HEK293T (cell line): ENCODE results near the gene KRT27.
"Not testable (repeated sequence)": the region's sequence is repeated elsewhere in the genome, so short reads cannot be mapped to it uniquely, and the experiment has no call there.

ENCODE experiments used
- CTCF ChIA-PET: fragments of 350-600 bp; formaldehyde crosslinking; extraction: SDS; loops from one replicate; lab custom pipeline; 2021; ENCODE audit warnings: antibody characterized with exemption, inconsistent platforms; lab: Yijun Ruan, JAX
- POLR2A ChIA-PET: fragments of 350-600 bp; formaldehyde crosslinking; extraction: SDS; loops from one replicate; lab custom pipeline; 2020; ENCODE audit warnings: antibody characterized with exemption, inconsistent platforms; lab: Yijun Ruan, JAX
- DNase-seq: peaks from one replicate; pipeline ENCODE4 v3.0.0; 2012; ENCODE audit warnings: mixed read lengths; ENCODE audit errors: extremely low spot score
- ARNT ChIP-seq: fragments of 450-650 bp; IDR thresholded peaks from 2 replicates; pipeline ENCODE4 v1.6.1; 2017; ENCODE audit warnings: mild to moderate bottlenecking
- BHLHE40 ChIP-seq: fragments of 450-650 bp; IDR thresholded peaks from 2 replicates; pipeline ENCODE4 v1.6.1; 2016; ENCODE audit warnings: mild to moderate bottlenecking, moderate library complexity, borderline replicate concordance
- CTBP1 ChIP-seq: fragments of 450-650 bp; IDR thresholded peaks from 2 replicates; pipeline ENCODE4 v1.6.1; 2016; ENCODE audit warnings: borderline replicate concordance
- ELF4 ChIP-seq: fragments of 450-650 bp; IDR thresholded peaks from 2 replicates; pipeline ENCODE4 v1.6.1; 2017; ENCODE audit warnings: antibody characterized with exemption
- FOXA1 ChIP-seq: fragments of 450-650 bp; IDR thresholded peaks from 2 replicates; pipeline ENCODE4 v1.6.1; 2016; ENCODE audit warnings: mild to moderate bottlenecking
- FOXK2 ChIP-seq: fragments of 450-650 bp; IDR thresholded peaks from 2 replicates; pipeline ENCODE4 v1.6.1; 2016; ENCODE audit warnings: mild to moderate bottlenecking
- FOXM1 ChIP-seq: fragments of 450-650 bp; IDR thresholded peaks from 2 replicates; pipeline ENCODE4 v1.6.1; 2017; ENCODE audit warnings: mild to moderate bottlenecking, borderline replicate concordance
- HDGF ChIP-seq: fragments of 450-650 bp; IDR thresholded peaks from 2 replicates; pipeline ENCODE4 v1.6.1; 2017; ENCODE audit warnings: antibody characterized with exemption, borderline replicate concordance
- L3MBTL2 ChIP-seq: fragments of 450-650 bp; conservative IDR thresholded peaks from 2 replicates; pipeline ENCODE4 v1.6.1; 2016; ENCODE audit warnings: mild to moderate bottlenecking
- LEF1 ChIP-seq: fragments of 450-650 bp; IDR thresholded peaks from 2 replicates; pipeline ENCODE4 v1.6.1; 2017; ENCODE audit warnings: mild to moderate bottlenecking, borderline replicate concordance
- NFRKB ChIP-seq: fragments of 450-650 bp; IDR thresholded peaks from 2 replicates; pipeline ENCODE4 v1.6.1; 2016; ENCODE audit warnings: mild to moderate bottlenecking, moderate library complexity
- SP1 ChIP-seq: fragments of 450-650 bp; IDR thresholded peaks from 2 replicates; pipeline ENCODE4 v1.6.1; 2017
- SUZ12 ChIP-seq: fragments of 450-650 bp; IDR thresholded peaks from 2 replicates; pipeline ENCODE4 v1.6.1; 2016; ENCODE audit warnings: mild to moderate bottlenecking
- TARDBP ChIP-seq: fragments of 450-650 bp; IDR thresholded peaks from 2 replicates; pipeline ENCODE4 v1.6.1; 2016
- ZNF384 ChIP-seq: fragments of 450-650 bp; IDR thresholded peaks from 2 replicates; pipeline ENCODE4 v1.6.1; 2016
- TF ChIP-seq, protein P1 (sequence below): fragments of 450-650 bp; IDR thresholded peaks from 2 replicates; pipeline ENCODE4 v1.6.1; 2016

KRT27 gene

DNA sequence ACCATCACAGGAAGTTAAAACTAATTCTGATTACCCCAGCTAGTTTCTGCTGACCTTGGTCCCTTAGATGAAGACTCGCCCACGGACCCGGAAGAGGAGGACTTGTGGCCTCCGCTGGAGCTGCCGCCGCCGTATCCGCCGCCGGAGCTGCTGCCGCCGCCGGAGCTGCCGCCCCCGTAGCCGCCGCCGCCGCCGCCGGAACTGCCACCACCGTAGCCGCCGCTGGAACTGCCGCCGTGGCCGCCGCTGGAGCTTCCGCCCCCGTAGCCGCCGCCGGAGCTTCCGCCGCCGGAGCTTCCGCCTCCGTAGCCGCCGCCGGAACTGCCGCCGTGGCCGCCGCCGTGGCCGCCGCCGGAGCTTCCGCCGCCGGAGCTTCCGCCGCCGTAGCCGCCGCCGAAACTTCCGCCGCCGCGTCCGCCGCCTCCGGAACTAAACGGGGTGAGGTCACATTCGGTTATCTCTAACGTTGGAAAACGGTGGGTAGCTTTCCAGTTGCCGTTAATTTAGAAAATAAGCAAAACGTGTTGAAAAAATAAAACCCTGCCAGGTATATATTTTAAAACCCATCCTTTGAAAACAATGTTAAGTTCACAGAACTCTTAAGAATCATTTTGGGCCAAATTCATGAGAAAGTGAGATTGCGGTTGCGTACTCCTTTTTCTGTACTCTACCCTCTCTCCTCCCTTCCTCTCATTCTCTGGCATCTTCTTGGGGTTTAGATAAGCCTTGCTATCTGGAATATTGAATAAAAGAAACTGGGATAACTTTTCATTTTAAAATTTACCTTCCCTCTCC lies 36.6 kb upstream of the KRT27 start:
- CTCF ChIA-PET, result interaction anchor here (0.8 to 1.0 kb wide), 4 partner anchors 12 to 844 kb away, joined by 3 to 5 read pairs (median 4); no protein-coding TSS in a partner anchor
- TF ChIP-seq NFRKB, result no peak
- no peak for TF ChIP-seq SUZ12
- peak; percentile 62 for DNase-seq
- POLR2A ChIA-PET, result interaction anchor here (0.6 to 2.0 kb wide), 24 partner anchors 9 to 870 kb away, joined by 3 to 19 read pairs (median 3); partner anchors contain the start of genes EIF1, KRT28 and SMARCE1

DNA sequence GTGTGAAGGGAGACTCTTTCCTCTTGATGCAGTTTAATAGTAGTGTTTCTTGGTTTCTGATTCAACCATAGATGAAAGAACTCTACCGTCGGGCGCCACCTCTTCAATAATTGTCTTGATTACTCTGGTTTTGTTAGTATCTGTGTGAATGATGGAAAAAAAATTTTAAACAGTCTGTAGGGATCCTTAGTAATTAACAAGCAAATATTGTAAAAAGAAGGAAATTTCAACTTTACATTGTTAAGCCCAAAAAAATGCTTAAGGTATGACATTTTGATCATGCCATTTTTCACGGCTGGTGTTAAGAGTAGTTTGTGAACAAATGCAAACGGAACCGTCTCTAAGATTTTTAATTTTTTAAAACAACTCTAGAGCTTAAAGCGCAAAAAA lies 36.0 kb upstream of the KRT27 start:
- DNase-seq, result no peak
- TF ChIP-seq HDGF (no peak), NFRKB (no peak), TARDBP (no peak), FOXK2 (no peak), ELF4 (no peak), ZNF384 (no peak), SP1 (no peak), FOXA1 (no peak), ARNT (no peak), L3MBTL2 (no peak), CTBP1 (no peak), SUZ12 (no peak), LEF1 (no peak), BHLHE40 (no peak), FOXM1 (no peak)
- TF ChIP-seq, protein P1, sequence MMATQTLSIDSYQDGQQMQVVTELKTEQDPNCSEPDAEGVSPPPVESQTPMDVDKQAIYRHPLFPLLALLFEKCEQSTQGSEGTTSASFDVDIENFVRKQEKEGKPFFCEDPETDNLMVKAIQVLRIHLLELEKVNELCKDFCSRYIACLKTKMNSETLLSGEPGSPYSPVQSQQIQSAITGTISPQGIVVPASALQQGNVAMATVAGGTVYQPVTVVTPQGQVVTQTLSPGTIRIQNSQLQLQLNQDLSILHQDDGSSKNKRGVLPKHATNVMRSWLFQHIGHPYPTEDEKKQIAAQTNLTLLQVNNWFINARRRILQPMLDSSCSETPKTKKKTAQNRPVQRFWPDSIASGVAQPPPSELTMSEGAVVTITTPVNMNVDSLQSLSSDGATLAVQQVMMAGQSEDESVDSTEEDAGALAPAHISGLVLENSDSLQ, result no peak
- POLR2A ChIA-PET, result interaction anchor here (0.6 to 2.0 kb wide), 22 partner anchors 9 to 871 kb away, joined by 3 to 19 read pairs (median 3); partner anchors contain the start of genes EIF1 and KRT28
- CTCF ChIA-PET, result interaction anchor here (0.8 to 1.0 kb wide), 3 partner anchors 11 to 845 kb away, joined by 3 to 5 read pairs (median 5); no protein-coding TSS in a partner anchor

DNA sequence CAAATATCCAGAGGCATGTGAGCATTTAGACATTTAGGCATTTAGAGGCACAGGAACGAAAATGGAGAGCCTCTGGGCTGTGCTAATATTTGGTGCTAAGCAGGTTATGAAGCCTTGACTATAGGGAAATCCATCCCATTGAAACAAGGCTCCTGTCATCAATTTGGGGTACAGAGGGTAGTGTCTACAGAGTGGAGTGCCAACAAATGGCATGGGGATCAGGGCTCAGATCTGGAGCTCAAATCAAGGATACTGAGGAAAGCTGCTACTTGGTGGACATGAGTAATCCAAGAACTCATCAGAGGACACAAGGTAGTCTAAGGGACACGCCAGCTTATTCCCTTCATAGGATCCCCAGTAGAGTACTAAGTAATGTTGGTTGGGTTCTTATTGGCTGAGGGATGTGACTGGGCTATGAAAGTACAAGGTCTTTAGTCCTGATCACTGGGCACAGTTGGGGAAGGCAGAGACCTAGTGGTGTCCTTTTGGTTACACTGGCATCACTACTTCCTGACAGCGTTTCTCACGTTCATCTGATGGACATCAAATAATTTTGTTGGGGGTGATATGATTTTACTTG lies 34.8 kb upstream of the KRT27 start:
- TF ChIP-seq NFRKB (no peak), HDGF (no peak), L3MBTL2 (no peak), FOXA1 (no peak), TARDBP (no peak), ELF4 (no peak), CTBP1 (no peak), LEF1 (no peak), ARNT (no peak), BHLHE40 (no peak), SUZ12 (no peak), ZNF384 (no peak), FOXM1 (no peak), SP1 (no peak)
- no peak for DNase-seq
- CTCF ChIA-PET, result no interaction called here
- POLR2A ChIA-PET, result interaction anchor here (2.0 kb wide), 1 partner anchor 872 kb away, joined by 12 read pairs; the partner anchor contains the start of gene EIF1

DNA sequence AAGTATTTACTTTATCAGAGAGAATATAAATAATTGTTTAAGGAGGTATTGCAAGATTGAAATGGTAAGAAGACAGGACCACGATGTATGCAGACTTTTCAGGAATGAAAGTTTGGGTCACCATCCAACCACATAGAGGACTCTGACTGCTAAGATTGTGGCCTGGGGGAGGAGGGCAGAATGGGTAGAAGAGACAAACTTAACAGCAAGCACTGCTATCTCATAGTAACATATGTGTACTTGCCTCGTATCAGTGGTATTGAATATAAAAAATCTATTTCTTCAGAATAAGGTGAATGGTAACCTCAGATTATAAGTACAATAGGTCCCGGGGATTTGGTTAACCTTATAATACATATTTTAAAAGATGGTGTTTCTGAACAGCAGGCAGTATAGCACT lies 34.2 kb upstream of the KRT27 start:
- no peak for DNase-seq
- no peak for TF ChIP-seq HDGF
- no peak for TF ChIP-seq ZNF384
- TF ChIP-seq FOXK2, result no peak
- TF ChIP-seq FOXM1, result no peak
- no peak for TF ChIP-seq LEF1
- no peak for TF ChIP-seq NFRKB
- no peak for TF ChIP-seq BHLHE40
- TF ChIP-seq FOXA1, result no peak
- no peak for TF ChIP-seq SUZ12
- TF ChIP-seq, protein P1, result no peak
- no peak for TF ChIP-seq CTBP1
- ChIA-PET CTCF (no interaction called here), POLR2A (no interaction called here)

DNA sequence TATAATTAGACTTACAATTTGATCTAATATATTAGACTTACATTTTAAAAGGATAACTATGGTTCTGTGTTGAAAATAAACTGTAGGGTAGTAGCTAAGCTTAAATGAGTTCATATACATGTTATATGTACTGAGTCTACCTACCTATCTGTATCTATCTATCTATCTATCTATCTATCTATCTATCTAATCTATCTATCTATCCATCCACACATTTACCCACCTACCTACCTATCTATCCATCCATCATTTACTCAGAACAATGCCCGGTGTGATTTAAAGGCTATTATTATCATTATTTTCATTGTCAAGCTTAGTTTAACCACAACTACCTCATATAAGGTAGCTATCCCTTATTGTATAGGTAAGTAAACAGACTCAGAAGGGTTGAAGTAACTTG lies 33.0 kb upstream of the KRT27 start:
- POLR2A ChIA-PET, result no interaction called here
- no peak for TF ChIP-seq FOXA1
- no peak for TF ChIP-seq LEF1
- TF ChIP-seq HDGF, result no peak
- TF ChIP-seq SP1, result no peak
- no peak for TF ChIP-seq NFRKB
- no peak for TF ChIP-seq ARNT
- TF ChIP-seq ZNF384, result no peak
- TF ChIP-seq SUZ12, result no peak
- no peak for TF ChIP-seq L3MBTL2
- no peak for TF ChIP-seq FOXK2
- TF ChIP-seq CTBP1, result no peak
- no peak for TF ChIP-seq BHLHE40
- CTCF ChIA-PET, result interaction anchor here (0.7 kb wide), 1 partner anchor 833 kb away, joined by 3 read pairs; no protein-coding TSS in a partner anchor
- DNase-seq, result no peak

DNA sequence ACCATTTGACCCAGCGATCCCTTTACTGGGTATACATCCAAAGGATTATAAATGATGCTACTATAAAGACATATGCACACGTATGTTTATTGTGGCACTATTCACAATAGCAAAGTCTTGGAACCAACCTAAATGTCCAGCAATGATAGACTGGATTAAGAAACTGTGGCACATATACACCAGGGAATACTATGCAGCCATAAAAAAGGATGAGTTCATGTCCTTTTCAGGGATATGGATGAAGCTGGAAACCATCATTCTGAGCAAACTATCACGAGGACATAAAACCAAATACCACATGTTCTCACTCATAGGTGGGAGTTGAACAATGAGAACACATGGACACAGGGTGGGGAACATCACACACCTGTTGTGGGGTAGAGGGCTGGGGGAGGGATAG lies 32.3 kb upstream of the KRT27 start:
- CTCF ChIA-PET, DNase-seq, POLR2A ChIA-PET: not testable (repeated sequence)
